ENCODE data around the gene ZNF454. TPM values are rescaled to one million over a fixed set of nuclear protein-coding genes. Genes with fewer than 3 reads are reported as not detected.

ZNF454 gene
- total RNA-seq, 1 experiment from 2014 or later, result not detected

DNA sequence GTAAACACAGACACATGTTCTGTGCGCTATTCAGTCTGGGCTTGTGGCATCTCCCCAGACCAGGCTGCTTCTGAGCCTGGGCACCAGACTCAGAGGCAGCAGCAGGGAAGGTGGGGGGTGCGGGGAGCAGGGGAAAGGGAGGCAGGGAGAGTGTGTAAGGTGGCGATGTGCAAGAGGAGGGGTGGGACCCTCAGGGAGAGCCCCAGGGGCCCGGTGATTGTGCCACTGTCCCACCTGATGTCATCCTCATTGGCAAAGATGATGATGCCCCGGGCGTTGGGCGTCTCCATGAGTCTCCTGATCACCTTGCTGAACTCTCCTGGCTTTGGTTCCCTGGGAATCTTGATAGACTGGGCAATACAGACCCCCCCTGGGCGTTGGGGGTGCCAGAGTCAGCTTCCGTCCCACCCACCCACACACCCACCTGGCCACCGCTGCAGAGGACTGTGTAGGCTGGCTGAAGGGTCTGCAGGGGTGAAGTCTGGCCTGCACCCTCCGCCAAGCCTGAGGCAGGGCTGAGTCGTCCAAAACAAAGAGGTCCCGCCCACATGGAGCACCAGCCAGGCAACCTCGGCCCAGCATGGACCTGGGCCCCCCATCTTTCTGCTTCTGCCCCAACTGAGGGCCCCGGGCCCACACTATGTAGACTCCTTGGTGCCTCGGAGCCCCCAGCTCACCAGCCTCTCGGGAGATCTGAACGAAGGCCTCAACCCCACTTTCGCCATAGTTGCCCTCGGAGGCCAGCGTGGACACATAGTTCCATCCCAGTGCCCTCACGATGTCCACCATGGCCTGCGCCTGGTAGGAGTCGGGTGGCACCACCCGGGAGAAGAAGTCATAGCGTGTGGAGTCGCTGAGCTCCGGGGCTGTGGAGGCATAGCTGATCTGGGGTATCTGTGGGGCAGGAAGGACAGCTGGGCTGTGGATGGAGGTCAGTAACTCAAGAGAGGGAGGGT, 50.5 kb downstream of the ZNF454 start:
- no CpG with 5 or more reads among the region's 28 CpGs for whole genome bisulfite sequencing (ENCODE audit: extremely low coverage, insufficient read length, low lambda C conversion rate)
- no peak overlapping the region for H4K91ac ChIP-seq (ENCODE audit: insufficient read length, low read depth, low read length)
- no peak overlapping the region for H3K56ac ChIP-seq (ENCODE audit: insufficient read length, low read depth, low read length)
- no peaks in the 10 kb centered on the region for H3K79me1 ChIP-seq (ENCODE audit: insufficient read depth, low read depth, low read length, poor library complexity, severe bottlenecking)
- H3K23ac ChIP-seq (ENCODE audit: insufficient read length, low read depth, low read length), result no peak overlapping the region
- H4K5ac ChIP-seq (ENCODE audit: insufficient read length, low read depth, low read length), result no peak overlapping the region
- H3K14ac ChIP-seq (ENCODE audit: insufficient read depth, low read length), result no peak overlapping the region
- no peak overlapping the region for H2BK15ac ChIP-seq (ENCODE audit: low read depth, low read length)
- no peak overlapping the region for H3K4ac ChIP-seq (ENCODE audit: low read depth, low read length)
- peaks cover 28% of the 10 kb centered on the region for H3K9me3 ChIP-seq (ENCODE audit: control insufficient read depth, low read depth, low read length)
- Mint-ChIP-seq H3K27ac (no peak overlapping the region), H3K36me3 (ENCODE audit: insufficient read depth in 1 of 3, low read depth in 3 of 3) (peaks cover 4 to 14% (median 12%) of the 10 kb centered on the region in 3 experiments; a peak in 6 of 7 replicates), H3K4me3 (no peak overlapping the region), H3K9me3 (peaks cover 32 to 63% of the 10 kb centered on the region in 2 experiments), H3K27me3 (ENCODE audit: low read depth) (peaks cover 54% of the 10 kb centered on the region), H3K4me1 (peaks cover 5 to 8% of the 10 kb centered on the region in 2 experiments)
- no peak overlapping the region for H3K9ac ChIP-seq (ENCODE audit: extremely low read depth, insufficient read length, low read length)
- no peak overlapping the region for H3K4me2 ChIP-seq (ENCODE audit: insufficient read depth, insufficient read length, low read length)
- no peaks in the 10 kb centered on the region for H3K79me2 ChIP-seq (ENCODE audit: insufficient read depth, low read length)
- no peak overlapping the region for H2BK12ac ChIP-seq (ENCODE audit: insufficient read length, low read depth, low read length)
- no peak overlapping the region for H2BK20ac ChIP-seq (ENCODE audit: low read depth, low read length, poor library complexity, severe bottlenecking)
- no peak overlapping the region for H3K18ac ChIP-seq (ENCODE audit: insufficient read length, low read depth, low read length)
- H2AK5ac ChIP-seq (ENCODE audit: insufficient read length, low read length), result no peak overlapping the region
- H2AFZ ChIP-seq (ENCODE audit: low read length), result no peak overlapping the region
- no peak overlapping the region for H2BK120ac ChIP-seq (ENCODE audit: low read depth, low read length, poor library complexity, severe bottlenecking)
- peaks cover 26% of the 10 kb centered on the region for H3K27me3 ChIP-seq (ENCODE audit: insufficient read depth, low read length)
- H3K27ac ChIP-seq (ENCODE audit: insufficient read length, low read depth, low read length), result no peak overlapping the region
- no peak overlapping the region for H2BK5ac ChIP-seq (ENCODE audit: insufficient read length, low read length)
- no peaks in the 10 kb centered on the region for H4K20me1 ChIP-seq (ENCODE audit: control insufficient read depth, insufficient read depth, insufficient read length)
- H3K4me1 ChIP-seq (ENCODE audit: insufficient read depth, low read length), result no peaks in the 10 kb centered on the region
- no peak for DNase-seq
- H3T11ph ChIP-seq (ENCODE audit: low read length), result no peak overlapping the region
- no peak overlapping the region for H4K8ac ChIP-seq (replicated peaks; ENCODE audit: insufficient read length, low read depth, low read length)
- TF ChIP-seq CTCF (conservative IDR thresholded peaks at IDR 0.05), result no peak
- peaks cover 2% of the 10 kb centered on the region for H3K23me2 ChIP-seq (ENCODE audit: insufficient read length, low read depth, low read length, poor library complexity, severe bottlenecking)
